IPS-NIHi7 (cell line): Measurements from ENCODE around the gene NIT2.

ENCODE experiments used
- DNase-seq: peaks from one replicate; pipeline ENCODE4 v3.0.0; 2012; ENCODE audit warnings: mixed read lengths; ENCODE audit errors: extremely low spot score

Gene NIT2

DNA sequence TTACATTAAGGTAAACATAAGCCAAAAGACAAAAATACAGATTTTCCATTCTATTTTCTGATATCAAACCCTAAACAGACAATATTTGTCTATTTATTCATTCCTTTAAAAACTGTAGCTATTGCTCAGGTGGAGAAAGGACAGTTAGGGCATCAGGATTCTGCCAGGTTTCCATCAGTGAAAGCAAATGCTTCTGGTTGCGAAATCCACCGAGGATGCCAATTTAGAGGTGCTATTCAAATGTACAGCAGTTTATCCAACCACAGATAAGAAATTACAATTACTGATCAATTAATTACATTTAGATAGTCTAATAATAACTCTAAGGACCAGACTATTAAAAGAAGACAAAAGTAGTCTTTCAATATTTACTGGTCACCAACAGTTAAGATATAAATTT is 62.4 kb downstream of the NIT2 start:
- DNase-seq: no peak

DNA sequence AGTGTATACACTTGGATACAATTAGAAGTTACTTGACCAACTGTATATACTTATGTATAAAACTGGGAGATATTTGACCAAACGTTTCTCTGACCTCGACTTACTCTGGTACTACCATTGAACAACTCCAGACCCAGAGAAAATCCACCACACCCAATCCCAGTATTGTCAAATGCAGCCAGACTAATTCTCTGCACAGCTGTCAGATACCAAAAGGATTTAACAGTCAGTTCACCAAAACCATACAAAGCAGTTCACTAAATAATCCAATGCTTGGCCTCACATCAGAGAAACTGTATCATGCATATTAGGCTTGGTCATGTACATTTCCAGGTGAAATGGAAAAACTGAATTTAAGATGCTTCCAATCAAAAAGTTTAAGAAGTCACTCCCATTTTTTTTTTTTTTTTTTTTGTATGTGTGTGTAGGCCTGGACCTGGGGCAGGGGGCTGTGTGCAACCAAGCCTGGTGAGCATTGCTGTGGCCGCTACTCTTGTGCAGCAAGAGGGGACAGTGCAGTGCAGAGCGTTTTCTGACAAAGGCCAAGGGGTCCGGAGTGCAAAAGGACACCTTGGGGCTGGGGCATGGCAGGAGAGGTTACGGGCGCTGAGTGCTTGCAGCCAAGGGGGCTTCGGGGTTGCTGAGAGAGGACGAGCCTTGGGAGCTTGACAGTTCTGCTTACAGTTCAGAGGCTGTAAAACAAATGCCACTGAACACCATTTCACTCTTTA is 64.9 kb downstream of the NIT2 start:
- no peak for DNase-seq

GRCh38 chr3:100400419-100400779 is 65.8 kb downstream of the NIT2 start:
- DNase-seq: no peak

DNA sequence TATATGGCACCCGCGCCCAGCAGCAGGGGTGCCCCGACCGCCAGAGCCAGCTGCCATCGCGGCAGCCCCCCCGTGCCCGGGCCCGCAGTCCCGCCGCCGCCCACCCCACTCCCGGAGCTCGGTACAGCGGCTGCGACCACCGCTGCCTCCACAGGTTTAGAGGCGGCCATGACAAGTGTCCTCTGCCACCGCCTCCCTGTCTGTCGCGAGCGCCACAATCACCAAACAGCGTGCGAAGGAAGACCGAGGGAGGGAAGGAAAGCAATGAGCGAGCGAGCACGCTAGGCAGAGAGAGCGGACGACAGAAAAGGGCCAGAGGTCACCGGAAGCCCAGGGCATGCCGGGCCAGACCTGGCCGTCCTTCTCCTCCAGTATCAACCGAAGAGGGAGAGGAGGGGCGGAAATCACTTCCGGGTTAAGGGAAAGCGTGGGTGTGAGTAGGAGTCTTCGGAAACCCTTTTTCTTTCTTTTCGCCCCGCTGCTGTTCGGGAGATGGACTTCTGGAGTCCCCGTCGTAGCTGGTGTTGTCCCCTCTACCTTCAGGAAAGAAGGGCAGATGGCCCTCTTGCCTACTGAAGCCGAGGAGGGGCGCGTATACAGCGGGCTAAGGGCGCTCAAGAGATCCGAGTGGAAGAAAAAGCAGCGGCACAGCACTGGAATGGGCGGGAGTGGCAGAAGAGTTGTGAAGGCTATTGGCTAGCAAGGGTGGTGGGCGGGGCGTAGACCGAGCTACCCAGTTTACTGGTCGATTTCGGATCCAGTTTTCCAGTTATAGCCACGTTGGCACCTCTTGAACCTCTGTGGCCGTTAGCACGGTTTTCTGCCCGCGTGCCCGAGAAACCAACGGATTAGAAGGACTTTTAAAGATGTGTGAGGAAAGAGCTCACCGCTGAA is 66.5 kb downstream of the NIT2 start, which contains the start of the genes LNP1 and TOMM70:
Gene LNP1 (plus strand): TSS at position 760 of the 894 bp plus-strand sequence. CDS start 28,191 bp downstream, outside the sequence.
Gene TOMM70 (minus strand): TSS at position 310 of the 894 bp plus-strand sequence. CDS start 140 bp downstream, at position 170.
- peak; percentile 91 for DNase-seq

GRCh38 chr3:100401674-100402041 is 67.1 kb downstream of the NIT2 start:
- no peak for DNase-seq

- DNase-seq: no peak
Observed at GRCh38 chr3:100402256-100402655, 67.7 kb downstream of the NIT2 start.

- DNase-seq: no peak
Observed at GRCh38 chr3:100402891-100403290, 68.3 kb downstream of the NIT2 start.

- DNase-seq: no peak
Observed at GRCh38 chr3:100403362-100404249, 69.0 kb downstream of the NIT2 start.

- DNase-seq: no peak
Observed at GRCh38 chr3:100404250-100404548, 69.6 kb downstream of the NIT2 start.

DNA sequence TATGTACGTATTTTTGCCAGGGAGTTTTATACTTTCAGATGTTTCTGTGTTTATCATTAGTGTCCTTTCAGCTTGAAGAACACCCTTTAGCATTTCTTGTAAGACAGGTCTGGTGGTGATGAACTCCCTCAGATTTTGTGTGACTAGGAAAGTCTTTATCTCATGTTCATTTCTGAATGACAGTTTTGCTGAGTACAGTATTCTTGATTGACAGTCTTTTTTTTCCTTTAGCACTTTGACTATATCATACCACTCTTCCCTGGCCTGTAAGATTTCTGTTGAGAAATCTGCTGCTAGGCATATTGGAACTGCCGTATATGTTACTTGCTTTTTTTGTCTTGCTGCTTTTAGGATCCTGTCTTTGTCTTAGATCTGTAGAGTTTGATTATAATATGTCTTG is 72.6 kb downstream of the NIT2 start:
- DNase-seq: no peak

DNA sequence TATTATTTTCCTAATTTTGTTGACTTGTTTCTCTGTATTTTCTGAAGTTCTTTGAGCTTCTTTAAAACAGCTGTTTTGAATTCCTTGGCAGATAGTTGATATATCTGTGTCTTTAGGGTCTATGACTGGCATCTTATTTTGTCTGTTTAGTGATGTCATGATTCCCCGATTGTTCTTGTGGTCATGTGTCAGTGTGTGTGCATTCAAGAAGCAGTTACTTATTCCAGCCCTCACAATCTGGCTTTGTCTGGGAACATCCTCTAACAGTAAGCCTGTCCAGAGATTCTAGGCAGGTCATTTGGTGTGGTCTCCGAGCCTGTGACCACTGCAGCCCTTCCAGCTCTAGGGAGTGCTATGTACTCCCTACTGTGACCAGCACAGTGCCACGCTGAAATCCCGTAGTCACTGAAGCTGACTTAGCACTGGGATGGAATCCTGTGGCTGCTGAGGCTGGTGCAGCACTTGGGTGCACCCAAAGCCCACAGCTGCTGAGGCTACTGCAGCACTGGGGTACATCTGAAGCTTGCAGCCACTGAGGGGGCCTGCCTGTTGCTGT is 73.5 kb downstream of the NIT2 start:
- DNase-seq: no peak
